22Rv1 (cell line): Measurements from ENCODE around the gene SEC14L3.

ENCODE experiments used
- ZFX ChIP-seq: fragments of 450-650 bp; IDR thresholded peaks from 2 replicates; pipeline ENCODE4 v1.6.1; 2017; ENCODE audit warnings: antibody characterized with exemption, borderline replicate concordance
- TF ChIP-seq, protein P1 (sequence below): fragments of 450-650 bp; IDR thresholded peaks from 2 replicates; pipeline ENCODE4 v1.5.1; 2017; ENCODE audit warnings: mild to moderate bottlenecking

DNA sequence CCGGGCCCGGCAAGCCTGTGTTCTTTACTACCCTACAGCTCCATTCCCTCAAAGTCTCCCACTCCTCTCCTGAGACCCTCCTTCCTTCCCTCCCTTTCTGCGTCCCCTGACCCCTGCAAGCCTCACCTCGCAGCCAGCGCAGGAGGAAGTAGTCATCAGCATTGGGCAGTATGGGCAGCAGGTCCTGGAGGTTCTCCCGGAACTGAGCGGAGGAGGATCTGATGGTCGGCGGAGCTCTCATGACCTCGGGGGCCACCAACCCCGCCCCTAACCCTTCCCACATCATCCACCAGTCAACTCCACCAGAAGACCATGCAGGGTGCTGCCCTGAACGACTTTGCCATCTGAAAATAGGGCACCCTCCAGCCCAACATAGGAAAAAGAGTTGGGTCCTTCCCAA lies 31.7 kb upstream of the SEC14L3 start:
- TF ChIP-seq, protein P1, sequence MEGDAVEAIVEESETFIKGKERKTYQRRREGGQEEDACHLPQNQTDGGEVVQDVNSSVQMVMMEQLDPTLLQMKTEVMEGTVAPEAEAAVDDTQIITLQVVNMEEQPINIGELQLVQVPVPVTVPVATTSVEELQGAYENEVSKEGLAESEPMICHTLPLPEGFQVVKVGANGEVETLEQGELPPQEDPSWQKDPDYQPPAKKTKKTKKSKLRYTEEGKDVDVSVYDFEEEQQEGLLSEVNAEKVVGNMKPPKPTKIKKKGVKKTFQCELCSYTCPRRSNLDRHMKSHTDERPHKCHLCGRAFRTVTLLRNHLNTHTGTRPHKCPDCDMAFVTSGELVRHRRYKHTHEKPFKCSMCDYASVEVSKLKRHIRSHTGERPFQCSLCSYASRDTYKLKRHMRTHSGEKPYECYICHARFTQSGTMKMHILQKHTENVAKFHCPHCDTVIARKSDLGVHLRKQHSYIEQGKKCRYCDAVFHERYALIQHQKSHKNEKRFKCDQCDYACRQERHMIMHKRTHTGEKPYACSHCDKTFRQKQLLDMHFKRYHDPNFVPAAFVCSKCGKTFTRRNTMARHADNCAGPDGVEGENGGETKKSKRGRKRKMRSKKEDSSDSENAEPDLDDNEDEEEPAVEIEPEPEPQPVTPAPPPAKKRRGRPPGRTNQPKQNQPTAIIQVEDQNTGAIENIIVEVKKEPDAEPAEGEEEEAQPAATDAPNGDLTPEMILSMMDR = no peak
- TF ChIP-seq ZFX = no peak
